ENCODE data around the gene FAM120A.

FAM120A gene

GRCh38 chr9:93476924-93477323, 25.4 kb downstream of the FAM120A start:
- Histone ChIP-seq H3K27me3 (ENCODE audit: control insufficient read depth, insufficient read depth, low read length) (no peaks in the 10 kb centered on the region), H3K4me1 (ENCODE audit: control insufficient read depth, insufficient read depth, low read length) (peaks cover 22% of the 10 kb centered on the region), H3K4me3 (ENCODE audit: low read length) (no peak overlapping the region), H3K9me3 (replicated peaks; ENCODE audit: low read length) (no peaks in the 10 kb centered on the region), H3K9ac (ENCODE audit: low read depth, low read length) (no peak overlapping the region), H3K36me3 (ENCODE audit: insufficient read depth, low read length) (peaks cover 7% of the 10 kb centered on the region), H3K4me2 (ENCODE audit: low read length) (no peak overlapping the region)

GRCh38 chr9:93477397-93477796, 25.9 kb downstream of the FAM120A start:
- Histone ChIP-seq H3K9ac (ENCODE audit: low read depth, low read length) (no peak overlapping the region), H3K4me2 (ENCODE audit: low read length) (no peak overlapping the region), H3K36me3 (ENCODE audit: insufficient read depth, low read length) (peaks cover 7% of the 10 kb centered on the region), H3K27me3 (ENCODE audit: control insufficient read depth, insufficient read depth, low read length) (no peaks in the 10 kb centered on the region), H3K4me3 (ENCODE audit: low read length) (no peak overlapping the region), H3K9me3 (replicated peaks; ENCODE audit: low read length) (no peaks in the 10 kb centered on the region), H3K4me1 (ENCODE audit: control insufficient read depth, insufficient read depth, low read length) (peaks cover 22% of the 10 kb centered on the region)

- H3K9ac ChIP-seq (ENCODE audit: low read depth, low read length) = no peak overlapping the region
- no peaks in the 10 kb centered on the region for H3K9me3 ChIP-seq (replicated peaks; ENCODE audit: low read length)
- no peaks in the 10 kb centered on the region for H3K27me3 ChIP-seq (ENCODE audit: control insufficient read depth, insufficient read depth, low read length)
- H3K4me2 ChIP-seq (ENCODE audit: low read length) = no peak overlapping the region
- peaks cover 18% of the 10 kb centered on the region for H3K36me3 ChIP-seq (ENCODE audit: insufficient read depth, low read length)
- no peak overlapping the region for H3K4me3 ChIP-seq (ENCODE audit: low read length)
- H3K4me1 ChIP-seq (ENCODE audit: control insufficient read depth, insufficient read depth, low read length) = peaks cover 18% of the 10 kb centered on the region
Measured at GRCh38 chr9:93479726-93480125, 28.2 kb downstream of the FAM120A start.

- Histone ChIP-seq H3K36me3 (ENCODE audit: insufficient read depth, low read length) (peaks cover 23% of the 10 kb centered on the region), H3K9me3 (replicated peaks; ENCODE audit: low read length) (no peaks in the 10 kb centered on the region), H3K4me3 (ENCODE audit: low read length) (no peak overlapping the region), H3K9ac (ENCODE audit: low read depth, low read length) (no peak overlapping the region), H3K27me3 (ENCODE audit: control insufficient read depth, insufficient read depth, low read length) (no peaks in the 10 kb centered on the region), H3K4me1 (ENCODE audit: control insufficient read depth, insufficient read depth, low read length) (peaks cover 18% of the 10 kb centered on the region), H3K4me2 (ENCODE audit: low read length) (no peak overlapping the region)
Measured at GRCh38 chr9:93480262-93480661, 28.8 kb downstream of the FAM120A start.

GRCh38 chr9:93480728-93481324, 29.3 kb downstream of the FAM120A start:
- Histone ChIP-seq H3K27me3 (ENCODE audit: control insufficient read depth, insufficient read depth, low read length) (no peaks in the 10 kb centered on the region), H3K4me1 (ENCODE audit: control insufficient read depth, insufficient read depth, low read length) (peaks cover 14% of the 10 kb centered on the region), H3K36me3 (ENCODE audit: insufficient read depth, low read length) (peaks cover 23% of the 10 kb centered on the region), H3K9me3 (replicated peaks; ENCODE audit: low read length) (no peaks in the 10 kb centered on the region), H3K4me3 (ENCODE audit: low read length) (no peak overlapping the region), H3K9ac (ENCODE audit: low read depth, low read length) (no peak overlapping the region), H3K4me2 (ENCODE audit: low read length) (no peak overlapping the region)

GRCh38 chr9:93483497-93483896, 32.0 kb downstream of the FAM120A start:
- Histone ChIP-seq H3K9ac (ENCODE audit: low read depth, low read length) (no peak overlapping the region), H3K36me3 (ENCODE audit: insufficient read depth, low read length) (peaks cover 15% of the 10 kb centered on the region), H3K9me3 (replicated peaks; ENCODE audit: low read length) (no peaks in the 10 kb centered on the region), H3K27me3 (ENCODE audit: control insufficient read depth, insufficient read depth, low read length) (no peaks in the 10 kb centered on the region), H3K4me1 (ENCODE audit: control insufficient read depth, insufficient read depth, low read length) (peaks cover 15% of the 10 kb centered on the region), H3K4me3 (ENCODE audit: low read length) (no peak overlapping the region), H3K4me2 (ENCODE audit: low read length) (no peak overlapping the region)

GRCh38 chr9:93486268-93486667, 34.8 kb downstream of the FAM120A start:
- no peaks in the 10 kb centered on the region for H3K9me3 ChIP-seq (replicated peaks; ENCODE audit: low read length)
- H3K27me3 ChIP-seq (ENCODE audit: control insufficient read depth, insufficient read depth, low read length) = no peaks in the 10 kb centered on the region
- no peak overlapping the region for H3K9ac ChIP-seq (ENCODE audit: low read depth, low read length)
- peaks cover 30% of the 10 kb centered on the region for H3K36me3 ChIP-seq (ENCODE audit: insufficient read depth, low read length)
- no peak overlapping the region for H3K4me2 ChIP-seq (ENCODE audit: low read length)
- peaks cover 13% of the 10 kb centered on the region for H3K4me1 ChIP-seq (ENCODE audit: control insufficient read depth, insufficient read depth, low read length)
- no peak overlapping the region for H3K4me3 ChIP-seq (ENCODE audit: low read length)

GRCh38 chr9:93488244-93488643, 36.8 kb downstream of the FAM120A start:
- H3K4me3 ChIP-seq (ENCODE audit: low read length) = no peak overlapping the region
- H3K9me3 ChIP-seq (replicated peaks; ENCODE audit: low read length) = no peaks in the 10 kb centered on the region
- H3K36me3 ChIP-seq (ENCODE audit: insufficient read depth, low read length) = peaks cover 30% of the 10 kb centered on the region
- no peaks in the 10 kb centered on the region for H3K27me3 ChIP-seq (ENCODE audit: control insufficient read depth, insufficient read depth, low read length)
- no peak overlapping the region for H3K9ac ChIP-seq (ENCODE audit: low read depth, low read length)
- peaks cover 13% of the 10 kb centered on the region for H3K4me1 ChIP-seq (ENCODE audit: control insufficient read depth, insufficient read depth, low read length)
- H3K4me2 ChIP-seq (ENCODE audit: low read length) = no peak overlapping the region

GRCh38 chr9:93491593-93492232, 40.2 kb downstream of the FAM120A start:
- Histone ChIP-seq H3K27me3 (ENCODE audit: control insufficient read depth, insufficient read depth, low read length) (no peaks in the 10 kb centered on the region), H3K4me2 (ENCODE audit: low read length) (no peak overlapping the region), H3K9me3 (replicated peaks; ENCODE audit: low read length) (no peaks in the 10 kb centered on the region), H3K4me3 (ENCODE audit: low read length) (no peak overlapping the region), H3K36me3 (ENCODE audit: insufficient read depth, low read length) (peaks cover 39% of the 10 kb centered on the region), H3K9ac (ENCODE audit: low read depth, low read length) (no peak overlapping the region), H3K4me1 (ENCODE audit: control insufficient read depth, insufficient read depth, low read length) (peaks cover 10% of the 10 kb centered on the region)

GRCh38 chr9:93492327-93492726, 40.8 kb downstream of the FAM120A start:
- Histone ChIP-seq H3K27me3 (ENCODE audit: control insufficient read depth, insufficient read depth, low read length) (no peaks in the 10 kb centered on the region), H3K4me2 (ENCODE audit: low read length) (no peak overlapping the region), H3K4me1 (ENCODE audit: control insufficient read depth, insufficient read depth, low read length) (peaks cover 10% of the 10 kb centered on the region), H3K9me3 (replicated peaks; ENCODE audit: low read length) (no peaks in the 10 kb centered on the region), H3K36me3 (ENCODE audit: insufficient read depth, low read length) (peaks cover 45% of the 10 kb centered on the region), H3K9ac (ENCODE audit: low read depth, low read length) (no peak overlapping the region), H3K4me3 (ENCODE audit: low read length) (no peak overlapping the region)

GRCh38 chr9:93493949-93494348, 42.5 kb downstream of the FAM120A start:
- no peaks in the 10 kb centered on the region for H3K27me3 ChIP-seq (ENCODE audit: control insufficient read depth, insufficient read depth, low read length)
- H3K36me3 ChIP-seq (ENCODE audit: insufficient read depth, low read length) = peaks cover 56% of the 10 kb centered on the region
- H3K4me2 ChIP-seq (ENCODE audit: low read length) = no peak overlapping the region

GRCh38 chr9:93496285-93496684, 44.8 kb downstream of the FAM120A start:
- Histone ChIP-seq H3K27me3 (ENCODE audit: control insufficient read depth, insufficient read depth, low read length) (no peaks in the 10 kb centered on the region), H3K4me1 (ENCODE audit: control insufficient read depth, insufficient read depth, low read length) (peaks cover 11% of the 10 kb centered on the region), H3K9ac (ENCODE audit: low read depth, low read length) (no peak overlapping the region), H3K36me3 (ENCODE audit: insufficient read depth, low read length) (peaks cover 57% of the 10 kb centered on the region), H3K4me2 (ENCODE audit: low read length) (no peak overlapping the region), H3K4me3 (ENCODE audit: low read length) (no peak overlapping the region), H3K9me3 (replicated peaks; ENCODE audit: low read length) (no peaks in the 10 kb centered on the region)

More at GRCh38 chr9:93493949-93494348, 42.5 kb downstream of the FAM120A start:
- Histone ChIP-seq H3K9me3 (replicated peaks; ENCODE audit: low read length) (no peaks in the 10 kb centered on the region), H3K4me3 (ENCODE audit: low read length) (no peak overlapping the region), H3K4me1 (ENCODE audit: control insufficient read depth, insufficient read depth, low read length) (peaks cover 10% of the 10 kb centered on the region), H3K9ac (ENCODE audit: low read depth, low read length) (no peak overlapping the region)

Data from skeletal muscle satellite cell (primary cell).